ENCODE measurements around the gene PAK6.

Gene PAK6

GRCh38 chr15:40277471-40277870, 38.6 kb downstream of the PAK6 start:
- H3K27me3 ChIP-seq (ENCODE audit: insufficient read depth, low read depth, severe bottlenecking) = no peaks in the 10 kb centered on the region
- no peak for DNase-seq
- H3K27ac ChIP-seq = no peak overlapping the region
- no peaks in the 10 kb centered on the region for H3K9me3 ChIP-seq (ENCODE audit: severe bottlenecking)
- H3K4me3 ChIP-seq (ENCODE audit: low read depth, low read length) = no peak overlapping the region
- TF ChIP-seq, protein P1, sequence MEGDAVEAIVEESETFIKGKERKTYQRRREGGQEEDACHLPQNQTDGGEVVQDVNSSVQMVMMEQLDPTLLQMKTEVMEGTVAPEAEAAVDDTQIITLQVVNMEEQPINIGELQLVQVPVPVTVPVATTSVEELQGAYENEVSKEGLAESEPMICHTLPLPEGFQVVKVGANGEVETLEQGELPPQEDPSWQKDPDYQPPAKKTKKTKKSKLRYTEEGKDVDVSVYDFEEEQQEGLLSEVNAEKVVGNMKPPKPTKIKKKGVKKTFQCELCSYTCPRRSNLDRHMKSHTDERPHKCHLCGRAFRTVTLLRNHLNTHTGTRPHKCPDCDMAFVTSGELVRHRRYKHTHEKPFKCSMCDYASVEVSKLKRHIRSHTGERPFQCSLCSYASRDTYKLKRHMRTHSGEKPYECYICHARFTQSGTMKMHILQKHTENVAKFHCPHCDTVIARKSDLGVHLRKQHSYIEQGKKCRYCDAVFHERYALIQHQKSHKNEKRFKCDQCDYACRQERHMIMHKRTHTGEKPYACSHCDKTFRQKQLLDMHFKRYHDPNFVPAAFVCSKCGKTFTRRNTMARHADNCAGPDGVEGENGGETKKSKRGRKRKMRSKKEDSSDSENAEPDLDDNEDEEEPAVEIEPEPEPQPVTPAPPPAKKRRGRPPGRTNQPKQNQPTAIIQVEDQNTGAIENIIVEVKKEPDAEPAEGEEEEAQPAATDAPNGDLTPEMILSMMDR (IDR thresholded peaks at IDR 0.05; ENCODE audit: low read depth, low read length) = no peak
- H3K36me3 ChIP-seq = peaks cover 2% of the 10 kb centered on the region; the same call in 1 of the 2 replicates

DNA sequence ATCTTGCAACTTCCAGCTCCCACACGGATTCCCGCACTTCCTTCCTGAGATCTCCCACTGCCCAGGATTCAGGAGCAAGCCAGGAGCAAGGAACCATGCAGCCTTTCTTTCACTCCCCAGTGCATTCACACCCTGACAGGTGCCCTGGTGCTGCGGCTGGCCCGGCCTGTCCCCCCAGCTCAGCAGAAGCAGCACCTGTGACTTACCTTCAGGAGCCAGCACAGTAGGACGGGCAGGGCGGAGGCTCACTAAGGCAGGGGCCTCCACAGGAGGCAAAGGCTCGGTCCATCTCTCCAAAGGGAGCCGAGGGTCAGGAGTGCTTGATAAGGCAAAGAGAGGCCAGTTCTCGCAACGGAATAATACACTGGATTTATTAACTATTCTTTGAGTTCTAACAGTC, 39.2 kb downstream of the PAK6 start:
- Histone ChIP-seq H3K27me3 (ENCODE audit: insufficient read depth, low read depth, severe bottlenecking) (no peaks in the 10 kb centered on the region), H3K4me3 (ENCODE audit: low read depth, low read length) (no peak overlapping the region), H3K27ac (no peak overlapping the region), H3K9me3 (ENCODE audit: severe bottlenecking) (no peaks in the 10 kb centered on the region), H3K36me3 (peaks cover 2% of the 10 kb centered on the region; the same call in 1 of the 2 replicates)
- TF ChIP-seq, protein P1 (IDR thresholded peaks at IDR 0.05; ENCODE audit: low read depth, low read length) = no peak
- DNase-seq = no peak

DNA sequence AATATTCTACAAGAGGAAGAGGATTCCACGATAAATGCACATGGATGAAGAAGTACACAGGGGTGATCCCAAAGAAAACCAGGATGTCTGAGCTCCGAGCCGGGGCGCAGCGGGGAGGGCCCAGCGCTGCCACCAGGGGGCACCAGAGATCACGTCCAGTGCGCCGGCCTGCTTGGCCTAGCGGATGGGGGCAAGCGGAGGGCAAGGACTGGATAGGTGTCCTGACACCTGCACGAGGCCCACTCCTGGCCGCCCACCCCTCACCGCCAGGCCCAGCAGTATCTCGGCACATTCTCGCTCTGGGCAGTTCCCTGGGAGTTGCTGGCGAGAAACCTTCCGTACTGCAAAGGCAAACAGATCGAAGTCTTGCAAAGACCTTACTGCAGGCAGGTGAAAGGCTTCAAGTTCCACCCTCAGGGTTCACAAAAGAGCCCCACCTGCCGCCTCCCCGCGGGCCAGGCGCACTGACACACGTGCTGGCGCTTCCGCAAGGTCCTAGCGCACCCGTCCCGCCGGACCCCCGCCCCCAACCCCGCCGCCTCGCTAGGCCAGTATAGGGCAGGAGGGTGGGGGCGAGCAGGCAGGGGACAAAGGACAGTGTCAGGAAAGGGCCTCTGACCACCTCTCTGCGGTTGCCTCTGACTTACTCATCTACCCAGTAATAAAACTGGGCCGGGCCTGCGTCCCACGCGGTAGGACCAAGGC, 40.7 kb downstream of the PAK6 start:
- peak overlapping the region; percentile 22; the same call in 1 of the 2 replicates for H3K4me3 ChIP-seq (ENCODE audit: low read depth, low read length)
- TF ChIP-seq, protein P1 (IDR thresholded peaks at IDR 0.05; ENCODE audit: low read depth, low read length) = peak; percentile 94
- H3K27me3 ChIP-seq (ENCODE audit: insufficient read depth, low read depth, severe bottlenecking) = no peaks in the 10 kb centered on the region
- peak; percentile 78 for DNase-seq
- H3K9me3 ChIP-seq (ENCODE audit: severe bottlenecking) = no peaks in the 10 kb centered on the region
- H3K27ac ChIP-seq = peak overlapping the region; percentile 77
- H3K36me3 ChIP-seq = peaks cover 2% of the 10 kb centered on the region; the same call in 1 of the 2 replicates

DNA sequence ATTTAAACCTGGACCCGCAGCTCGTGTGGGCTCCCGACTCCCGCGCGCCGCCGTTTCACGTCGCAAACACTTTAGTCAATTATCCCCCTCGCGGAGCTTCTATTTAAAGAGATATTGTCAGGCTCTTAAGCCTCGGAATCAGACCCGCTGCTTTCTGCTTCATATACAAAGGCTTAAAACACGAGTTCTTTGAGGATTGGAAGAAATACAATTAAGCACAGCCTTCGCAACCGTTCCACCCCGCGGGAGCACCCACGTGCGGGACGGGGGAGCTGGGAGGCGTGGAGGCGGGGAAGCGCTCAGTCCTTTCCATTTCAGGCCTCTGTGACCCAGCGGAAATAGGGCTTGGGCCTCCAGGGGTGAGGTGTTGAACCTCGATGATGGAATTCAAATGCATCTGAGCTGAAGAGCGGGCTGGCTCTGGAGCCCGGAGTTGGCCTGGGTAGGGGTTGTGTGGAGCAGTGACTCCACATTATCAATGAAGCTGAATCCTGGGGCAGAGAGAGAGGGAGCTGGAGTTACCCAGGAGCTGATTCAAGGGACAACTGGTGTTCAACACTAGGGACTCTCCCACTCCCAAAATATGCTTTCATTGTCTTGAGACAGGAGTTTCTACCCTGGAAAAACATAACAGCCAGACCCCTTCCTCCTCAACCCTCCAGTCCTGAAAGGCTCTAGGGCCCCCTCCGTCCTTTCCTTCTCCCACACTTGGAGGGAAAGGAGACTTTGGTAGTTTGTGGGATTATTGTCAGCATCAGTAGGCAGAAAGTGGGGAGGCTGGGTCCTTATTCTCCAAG, 41.6 kb downstream of the PAK6 start:
- H3K4me3 ChIP-seq (ENCODE audit: low read depth, low read length) = peak overlapping the region; percentile 22
- H3K27ac ChIP-seq = peak overlapping the region; percentile 77
- H3K27me3 ChIP-seq (ENCODE audit: insufficient read depth, low read depth, severe bottlenecking) = no peaks in the 10 kb centered on the region
- peaks cover 2% of the 10 kb centered on the region; the same call in 1 of the 2 replicates for H3K36me3 ChIP-seq
- DNase-seq = no peak
- no peaks in the 10 kb centered on the region for H3K9me3 ChIP-seq (ENCODE audit: severe bottlenecking)
- TF ChIP-seq, protein P1 (IDR thresholded peaks at IDR 0.05; ENCODE audit: low read depth, low read length) = no peak

- TF ChIP-seq, protein P1 (IDR thresholded peaks at IDR 0.05; ENCODE audit: low read depth, low read length) = no peak
- Histone ChIP-seq H3K27ac (peak overlapping the region; percentile 77), H3K9me3 (ENCODE audit: severe bottlenecking) (no peaks in the 10 kb centered on the region), H3K27me3 (ENCODE audit: insufficient read depth, low read depth, severe bottlenecking) (no peaks in the 10 kb centered on the region), H3K36me3 (peaks cover 2% of the 10 kb centered on the region; the same call in 1 of the 2 replicates), H3K4me3 (ENCODE audit: low read depth, low read length) (no peak overlapping the region)
- DNase-seq = peak; percentile 84
Measured at GRCh38 chr15:40281057-40281800, 42.4 kb downstream of the PAK6 start.

Measured in WERI-Rb-1 (cell line).